Neural cell (in vitro differentiated cells): ENCODE measurements around the gene SNHG17. TPM values are rescaled to one million over a fixed set of nuclear protein-coding genes. Genes with fewer than 3 reads are reported as not detected.

Experiments
- H2AFZ ChIP-seq: fragments of 200-600, 300-800 bp; sonication (generic), shearing (Covaris generic); 2 replicates; pipeline ENCODE4 v1.6.0; 2014; ENCODE audit warnings: low read depth, mild to moderate bottlenecking, antibody characterized with exemption, low read length, moderate library complexity
- H3F3A ChIP-seq: fragments of 200-600 bp; shearing (Covaris generic); 2 replicates; pipeline ENCODE4 v1.6.1; 2016; ENCODE audit warnings: mild to moderate bottlenecking, moderate library complexity, mixed read lengths, antibody characterized with exemption, low read length; ENCODE audit not compliant: insufficient read depth, poor library complexity, severe bottlenecking
- H3K27ac ChIP-seq: fragments of 200-600, 300-800 bp; sonication (generic), shearing (Covaris generic); 2 replicates; pipeline ENCODE4 v1.5.1; 2014; ENCODE audit warnings: mild to moderate bottlenecking, low read length, moderate library complexity
- H3K27me3 ChIP-seq: fragments of 300-800, 200-600 bp; sonication (generic), shearing (Covaris generic); 2 replicates; pipeline ENCODE4 v1.6.0; 2014; ENCODE audit warnings: mild to moderate bottlenecking, low read depth, low read length, moderate library complexity; ENCODE audit not compliant: insufficient read depth
- H3K36me3 ChIP-seq: fragments of 300-800, 200-600 bp; sonication (generic), shearing (Covaris generic); 2 replicates; pipeline ENCODE4 v1.5.1; 2014; ENCODE audit warnings: mild to moderate bottlenecking, antibody characterized with exemption, low read length, moderate library complexity; ENCODE audit not compliant: insufficient read depth
- H3K4me2 ChIP-seq: fragments of 300-800, 200-600 bp; sonication (generic), shearing (Covaris generic); 2 replicates; pipeline ENCODE4 v1.6.0; 2014; ENCODE audit warnings: mild to moderate bottlenecking, low read length
- H3K4me3 ChIP-seq: fragments of 300-800, 200-600 bp; sonication (generic), shearing (Covaris generic); 2 replicates; pipeline ENCODE4 v1.5.1; 2014; ENCODE audit warnings: mild to moderate bottlenecking, low read length, moderate library complexity
- H3K79me2 ChIP-seq: fragments of 200-600 bp; shearing (Covaris generic); replicated peaks from 2 replicates; pipeline ENCODE4 v1.6.0; 2014; ENCODE audit warnings: mild to moderate bottlenecking, low read length, moderate library complexity; ENCODE audit not compliant: insufficient read depth
- H3K9ac ChIP-seq: fragments of 300-800, 200-600 bp; sonication (generic), shearing (Covaris generic); 2 replicates; pipeline ENCODE4 v1.6.1; 2016; ENCODE audit warnings: mild to moderate bottlenecking, low read length, mixed read lengths
- H3K9me2 ChIP-seq: fragments of 200-600 bp; shearing (Covaris generic); 2 replicates; pipeline ENCODE4 v1.6.1; 2016; ENCODE audit warnings: mild to moderate bottlenecking, low read length, mixed read lengths; ENCODE audit not compliant: insufficient read depth
- H3K9me3 ChIP-seq: fragments of 200-600, 300-800 bp; sonication (generic), shearing (Covaris generic); 2 replicates; pipeline ENCODE4 v1.6.1; 2016; ENCODE audit warnings: mild to moderate bottlenecking, mixed run types, low read length, moderate library complexity, mixed read lengths
- H4K20me1 ChIP-seq: fragments of 200-600 bp; shearing (Covaris generic); 2 replicates; pipeline ENCODE4 v1.6.1; 2016; ENCODE audit warnings: mild to moderate bottlenecking, mixed run types; ENCODE audit not compliant: insufficient read depth
- EP300 ChIP-seq: fragments of 450-650 bp; conservative IDR thresholded peaks from 2 replicates; pipeline ENCODE4 v1.6.1; 2014; ENCODE audit warnings: antibody characterized with exemption, mild to moderate bottlenecking, moderate library complexity; ENCODE audit not compliant: poor library complexity, severe bottlenecking
- EZH2 ChIP-seq: fragments of 200-600, 300-800 bp; shearing (Covaris generic), sonication (generic); IDR thresholded peaks from 2 replicates; pipeline ENCODE4 v1.6.1; 2014; ENCODE audit warnings: antibody characterized with exemption, low read length, borderline replicate concordance, mild to moderate bottlenecking; ENCODE audit not compliant: insufficient read depth, poor library complexity, severe bottlenecking
- MXI1 ChIP-seq: fragments of 450-650 bp; conservative IDR thresholded peaks from 2 replicates; pipeline ENCODE4 v1.6.1; 2014; ENCODE audit warnings: antibody characterized with exemption, mild to moderate bottlenecking; ENCODE audit not compliant: poor library complexity, severe bottlenecking
- POLR2AphosphoS5 ChIP-seq: IDR thresholded peaks from 2 replicates; pipeline ENCODE4 v1.6.1; 2012
- RAD21 ChIP-seq: fragments of 450-650 bp; conservative IDR thresholded peaks from 2 replicates; pipeline ENCODE4 v1.6.1; 2014; ENCODE audit warnings: antibody characterized with exemption, mild to moderate bottlenecking, moderate library complexity
- SMC3 ChIP-seq: fragments of 450-650 bp; conservative IDR thresholded peaks from 2 replicates; pipeline ENCODE4 v1.6.1; 2014; ENCODE audit warnings: antibody characterized with exemption, mild to moderate bottlenecking, moderate library complexity; ENCODE audit not compliant: poor library complexity
- TAF1 ChIP-seq: IDR thresholded peaks from 2 replicates; pipeline ENCODE4 v1.6.1; 2012; ENCODE audit warnings: low read depth
- polyA plus RNA-seq: library from polyadenylated mRNA; depleted of rRNA; stranded (reverse); fragments of >200 nt; gene quantifications from 2 replicates; pipeline ENCODE4 v1.2.3, GENCODE V29; 2014
- TF ChIP-seq, protein P1 (sequence below): IDR thresholded peaks from 2 replicates; pipeline ENCODE4 v1.6.1; 2012; ENCODE audit warnings: borderline replicate concordance
- TF ChIP-seq, protein P2 (sequence below): fragments of 450-650 bp; IDR thresholded peaks from 2 replicates; pipeline ENCODE4 v1.5.1; 2014; ENCODE audit warnings: antibody characterized with exemption, mild to moderate bottlenecking, moderate library complexity; ENCODE audit not compliant: poor library complexity, severe bottlenecking

The SNHG17 gene
- polyA plus RNA-seq, 1 donor from 2014 or later = 23.1 TPM

DNA sequence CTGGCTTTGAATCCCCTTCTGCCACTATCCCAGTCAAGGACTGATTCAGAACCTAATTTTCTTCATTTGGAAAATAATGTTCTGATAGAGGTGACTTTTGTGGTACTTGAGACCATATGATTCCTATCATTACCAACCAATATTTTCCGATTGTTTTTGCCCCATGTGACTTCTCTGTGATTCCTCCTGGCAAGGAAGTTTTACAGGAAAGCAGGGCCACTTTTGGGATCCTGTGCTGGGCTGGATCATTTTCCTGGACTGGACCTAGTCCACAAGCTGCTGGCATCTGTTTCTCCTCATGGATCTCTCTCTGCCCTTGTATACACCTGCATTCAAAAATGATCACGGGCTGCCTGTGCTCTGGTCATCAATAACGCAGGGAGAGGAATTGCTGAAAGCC, 13.9 kb upstream of the SNHG17 start:
- no peaks in the 10 kb centered on the region for H3K79me2 ChIP-seq
- H3K27me3 ChIP-seq = no peaks in the 10 kb centered on the region
- no peak overlapping the region for H3K9ac ChIP-seq
- no peak overlapping the region for H3K4me3 ChIP-seq
- no peak overlapping the region for H3K4me2 ChIP-seq
- no peaks in the 10 kb centered on the region for H3F3A ChIP-seq
- no peaks in the 10 kb centered on the region for H3K9me2 ChIP-seq
- no peaks in the 10 kb centered on the region for H3K36me3 ChIP-seq
- no peaks in the 10 kb centered on the region for H4K20me1 ChIP-seq
- H3K27ac ChIP-seq = no peak overlapping the region
- H3K9me3 ChIP-seq = no peaks in the 10 kb centered on the region
- no peak for TF ChIP-seq EP300
- no peak for TF ChIP-seq MXI1
- no peak overlapping the region for H2AFZ ChIP-seq

DNA sequence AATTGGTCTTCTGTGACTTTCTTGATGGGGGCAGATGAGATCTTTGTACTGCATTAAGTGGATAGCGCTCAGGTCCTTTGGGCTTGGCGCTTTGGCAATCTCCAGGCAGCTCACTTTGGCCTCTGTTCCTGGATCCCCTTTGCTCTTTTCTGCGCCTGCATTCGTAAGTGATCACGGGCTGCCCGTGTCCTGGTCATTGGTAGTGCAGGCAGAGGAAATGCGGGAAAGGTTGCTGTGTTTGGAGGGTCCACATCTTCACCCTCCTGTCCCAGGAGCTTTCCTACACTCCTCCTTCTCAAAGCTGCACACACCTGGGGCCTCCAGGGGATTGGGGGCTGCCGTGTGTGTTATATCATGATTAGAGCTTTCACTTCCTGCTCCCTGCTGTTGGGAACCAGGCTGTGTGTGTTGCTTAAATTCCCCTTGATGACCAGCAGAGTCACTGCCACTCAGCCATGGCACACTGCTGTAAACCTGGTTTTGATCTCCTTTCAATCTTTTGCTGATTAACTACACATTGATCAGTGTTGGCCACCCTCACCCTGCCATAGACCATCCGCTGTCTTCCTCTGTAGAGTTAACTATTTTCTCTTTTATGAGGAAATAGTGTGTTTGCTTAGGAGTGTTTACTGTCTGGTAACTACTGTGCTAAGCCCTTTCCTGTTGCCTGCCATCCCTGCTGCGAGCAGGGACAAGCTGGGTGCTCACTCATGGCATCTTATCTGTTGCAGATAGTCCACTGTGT, 13.0 kb upstream of the SNHG17 start:
- H3K9me2 ChIP-seq = no peaks in the 10 kb centered on the region
- H3K27me3 ChIP-seq = no peaks in the 10 kb centered on the region
- H3K36me3 ChIP-seq = no peaks in the 10 kb centered on the region
- no peak overlapping the region for H3K27ac ChIP-seq
- H2AFZ ChIP-seq = no peak overlapping the region
- no peaks in the 10 kb centered on the region for H3K79me2 ChIP-seq
- H3K9ac ChIP-seq = no peak overlapping the region
- peak overlapping the region; percentile 86 for H3K4me3 ChIP-seq
- H3K4me2 ChIP-seq = no peak overlapping the region
- H3K9me3 ChIP-seq = no peaks in the 10 kb centered on the region
- TF ChIP-seq RAD21 = no peak
- TF ChIP-seq, protein P1, sequence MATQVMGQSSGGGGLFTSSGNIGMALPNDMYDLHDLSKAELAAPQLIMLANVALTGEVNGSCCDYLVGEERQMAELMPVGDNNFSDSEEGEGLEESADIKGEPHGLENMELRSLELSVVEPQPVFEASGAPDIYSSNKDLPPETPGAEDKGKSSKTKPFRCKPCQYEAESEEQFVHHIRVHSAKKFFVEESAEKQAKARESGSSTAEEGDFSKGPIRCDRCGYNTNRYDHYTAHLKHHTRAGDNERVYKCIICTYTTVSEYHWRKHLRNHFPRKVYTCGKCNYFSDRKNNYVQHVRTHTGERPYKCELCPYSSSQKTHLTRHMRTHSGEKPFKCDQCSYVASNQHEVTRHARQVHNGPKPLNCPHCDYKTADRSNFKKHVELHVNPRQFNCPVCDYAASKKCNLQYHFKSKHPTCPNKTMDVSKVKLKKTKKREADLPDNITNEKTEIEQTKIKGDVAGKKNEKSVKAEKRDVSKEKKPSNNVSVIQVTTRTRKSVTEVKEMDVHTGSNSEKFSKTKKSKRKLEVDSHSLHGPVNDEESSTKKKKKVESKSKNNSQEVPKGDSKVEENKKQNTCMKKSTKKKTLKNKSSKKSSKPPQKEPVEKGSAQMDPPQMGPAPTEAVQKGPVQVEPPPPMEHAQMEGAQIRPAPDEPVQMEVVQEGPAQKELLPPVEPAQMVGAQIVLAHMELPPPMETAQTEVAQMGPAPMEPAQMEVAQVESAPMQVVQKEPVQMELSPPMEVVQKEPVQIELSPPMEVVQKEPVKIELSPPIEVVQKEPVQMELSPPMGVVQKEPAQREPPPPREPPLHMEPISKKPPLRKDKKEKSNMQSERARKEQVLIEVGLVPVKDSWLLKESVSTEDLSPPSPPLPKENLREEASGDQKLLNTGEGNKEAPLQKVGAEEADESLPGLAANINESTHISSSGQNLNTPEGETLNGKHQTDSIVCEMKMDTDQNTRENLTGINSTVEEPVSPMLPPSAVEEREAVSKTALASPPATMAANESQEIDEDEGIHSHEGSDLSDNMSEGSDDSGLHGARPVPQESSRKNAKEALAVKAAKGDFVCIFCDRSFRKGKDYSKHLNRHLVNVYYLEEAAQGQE = no peak
- no peaks in the 10 kb centered on the region for H3F3A ChIP-seq
- H4K20me1 ChIP-seq = no peaks in the 10 kb centered on the region

DNA sequence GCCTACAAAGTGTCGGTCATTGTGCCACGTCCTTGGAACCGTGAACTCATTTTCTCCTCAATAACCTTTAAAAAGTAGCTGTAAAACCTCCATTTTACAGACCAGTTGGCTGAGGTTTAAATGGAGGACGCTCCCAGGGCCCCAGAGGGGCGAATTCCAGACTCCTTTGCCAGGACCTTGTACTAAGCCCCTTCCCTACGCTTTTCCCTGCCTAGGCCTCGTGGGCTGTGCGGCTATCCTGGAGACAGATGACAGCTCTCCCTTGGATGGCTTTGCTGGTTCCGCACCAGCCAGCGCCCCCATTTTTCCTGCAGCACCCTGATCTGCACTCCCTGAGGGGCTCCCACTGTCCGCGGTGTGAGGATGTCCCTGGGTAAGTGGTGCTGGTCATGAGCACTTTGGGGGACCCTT, 12.1 kb upstream of the SNHG17 start:
- Histone ChIP-seq H3K4me2 (peak overlapping the region; percentile 67), H2AFZ (peak overlapping the region; percentile 81), H3K79me2 (no peaks in the 10 kb centered on the region), H3K27ac (no peak overlapping the region), H3K9ac (peak overlapping the region; percentile 92), H3K27me3 (no peaks in the 10 kb centered on the region), H4K20me1 (no peaks in the 10 kb centered on the region), H3K4me3 (peak overlapping the region; percentile 86), H3K9me2 (no peaks in the 10 kb centered on the region), H3K9me3 (no peaks in the 10 kb centered on the region), H3K36me3 (no peaks in the 10 kb centered on the region), H3F3A (no peaks in the 10 kb centered on the region)
- TF ChIP-seq EZH2 (no peak), EP300 (no peak), SMC3 (no peak), TAF1 (no peak), POLR2AphosphoS5 (no peak), MXI1 (no peak), RAD21 (no peak)
- TF ChIP-seq, protein P2, sequence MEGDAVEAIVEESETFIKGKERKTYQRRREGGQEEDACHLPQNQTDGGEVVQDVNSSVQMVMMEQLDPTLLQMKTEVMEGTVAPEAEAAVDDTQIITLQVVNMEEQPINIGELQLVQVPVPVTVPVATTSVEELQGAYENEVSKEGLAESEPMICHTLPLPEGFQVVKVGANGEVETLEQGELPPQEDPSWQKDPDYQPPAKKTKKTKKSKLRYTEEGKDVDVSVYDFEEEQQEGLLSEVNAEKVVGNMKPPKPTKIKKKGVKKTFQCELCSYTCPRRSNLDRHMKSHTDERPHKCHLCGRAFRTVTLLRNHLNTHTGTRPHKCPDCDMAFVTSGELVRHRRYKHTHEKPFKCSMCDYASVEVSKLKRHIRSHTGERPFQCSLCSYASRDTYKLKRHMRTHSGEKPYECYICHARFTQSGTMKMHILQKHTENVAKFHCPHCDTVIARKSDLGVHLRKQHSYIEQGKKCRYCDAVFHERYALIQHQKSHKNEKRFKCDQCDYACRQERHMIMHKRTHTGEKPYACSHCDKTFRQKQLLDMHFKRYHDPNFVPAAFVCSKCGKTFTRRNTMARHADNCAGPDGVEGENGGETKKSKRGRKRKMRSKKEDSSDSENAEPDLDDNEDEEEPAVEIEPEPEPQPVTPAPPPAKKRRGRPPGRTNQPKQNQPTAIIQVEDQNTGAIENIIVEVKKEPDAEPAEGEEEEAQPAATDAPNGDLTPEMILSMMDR = no peak
- TF ChIP-seq, protein P1 = no peak
